IMR-90 (cell line): Measurements from ENCODE around the gene LSM7.

ENCODE experiments used
- CEBPB ChIP-seq: IDR thresholded peaks from 2 replicates; pipeline ENCODE4 v1.6.1; 2012; ENCODE audit warnings: low read depth, low read length, improper control_type of control experiment
- CTCF ChIP-seq: conservative IDR thresholded peaks from 2 replicates; pipeline ENCODE4 v1.5.1; 2012; ENCODE audit warnings: mild to moderate bottlenecking, low read depth, low read length, improper control_type of control experiment
- MXI1 ChIP-seq: IDR thresholded peaks from 2 replicates; pipeline ENCODE4 v1.6.1; 2012; ENCODE audit warnings: low read depth, mild to moderate bottlenecking, low read length, moderate library complexity, borderline replicate concordance
- RCOR1 ChIP-seq: IDR thresholded peaks from 2 replicates; pipeline ENCODE4 v1.6.1; 2012; ENCODE audit warnings: mild to moderate bottlenecking, low read length, improper control_type of control experiment; ENCODE audit not compliant: insufficient replicate concordance
- RFX5 ChIP-seq: IDR thresholded peaks from 2 replicates; pipeline ENCODE4 v1.8.0; 2012; ENCODE audit warnings: low read depth, mild to moderate bottlenecking, low read length, moderate library complexity

GRCh38 chr19:2319551-2319950 is 8.8 kb downstream of the LSM7 start:
- no peak for TF ChIP-seq MXI1
- TF ChIP-seq CTCF, result no peak
- no peak for TF ChIP-seq RFX5
- TF ChIP-seq RCOR1, result no peak
- no peak for TF ChIP-seq CEBPB
